Pancreas (tissue), 10 donors: ENCODE results near the gene BTF3L4. TPM values are rescaled to one million over a fixed set of nuclear protein-coding genes. Genes with fewer than 3 reads are reported as not detected.

Source experiments
- ATAC-seq, 4 donors: fragments of 200-7000 bp; cut with Tn5 transposase; one replicate each; pipeline versions ENCODE4 v1.8.0 to v1.9.1; 2020; ENCODE audit warnings: mild to moderate bottlenecking in 4 of 4, moderate library complexity in 4 of 4
- DNase-seq, 6 donors: peaks; one replicate each; pipeline ENCODE4 v3.0.0-alpha.2; 2020
- FAIRE-seq: peaks from 2 replicates; lab custom pipeline; 2012; peaks lifted over from hg19 to GRCh38; lab: Jason Lieb, UNC
- H3K27ac ChIP-seq, 4 donors: fragments of 200-600 bp; sonication (generic); 1 replicate in 3 of 4; 2 replicates in 1 of 4; pipeline versions ENCODE4 v1.5.0 to v1.8.0; 2020
- H3K27me3 ChIP-seq, 4 donors: fragments of 200-600 bp; one replicate each; pipeline ENCODE4 v1.8.0; 2021
- H3K36me3 ChIP-seq, 3 donors: fragments of 200-600 bp; sonication (generic) in 1 of 3; one replicate each; pipeline versions ENCODE4 v1.5.0 to v1.8.0; 2020 to 2021
- H3K4me1 ChIP-seq, 3 donors: fragments of 200-600 bp; one replicate each; pipeline ENCODE4 v1.8.0; 2021
- H3K4me3 ChIP-seq, 4 donors: fragments of 200-600 bp; sonication (generic) in 2 of 4; one replicate each; pipeline versions ENCODE4 v1.5.0 to v1.8.0; 2020 to 2021
- H3K9me3 ChIP-seq, 4 donors: fragments of 200-600 bp; one replicate each; pipeline ENCODE4 v1.8.0; 2021
- CTCF ChIP-seq, 4 donors: fragments of 200-600 bp; sonication (generic) in 3 of 4; IDR thresholded peaks; one replicate each; pipeline versions ENCODE4 v1.5.0 to v1.8.0; 2021; ENCODE audit warnings: antibody characterized with exemption in 4 of 4
- WGBS, 2 donors: extraction: QIAGEN DNeasy Blood & Tissue Kit; methylation state at CpG; one replicate each; pipeline ENCODE4 v1.1.7; 2013; 5-methylcytosine and 5-hydroxymethylcytosine counted together
- intact Hi-C, 3 donors: fragments of 100-400 bp; cut with DNase I; formaldehyde crosslinking; loops; one replicate each; pipeline versions ENCODE4 v1.11.1 to v1.14.2; 2022
- polyA plus RNA-seq, 2 donors: library from polyadenylated mRNA; stranded (reverse); fragments of 200-250 nt; gene quantifications; one replicate each; pipeline ENCODE4 v1.2.3, GENCODE V29; 2013
- total RNA-seq, 6 donors: library from RNA; stranded (reverse); fragmentation: NEBNext Ultra II Directional in 4 of 6; extraction: Animal tissue kit (Norgen Biotek cat#: 25700) in 4 of 6; gene quantifications; one replicate each; pipeline versions ENCODE4 v1.2.1 to v1.2.4, GENCODE V29; 2021 to 2023
- donor health status: healthy with polysubstance abuse.
- donor health status: DM: no; HTN: no; CAD: no; lungs with moderate emphysema.
- donor health status: DM: no; HTN: no; CAD: no.
- donor health status: control.
- donor health status: control.
- donor health status: Bipolar disorder and iron deficiency.
- donor health status: DM: yes; HTN: yes; CAD: no.
- donor health status: DM: no; HTN: no; CAD: no.
- donor health status: DM: no; HTN: no; CAD: no.
- donor health status: DM: yes; HTN: yes; CAD: no.

BTF3L4 gene
- total RNA-seq (10 to 100 TPM; 15.8 to 29.7 (median 21.2) TPM), polyA plus RNA-seq (10 to 100 TPM; 23.4 to 26.7 TPM)

GRCh38 chr1:52056163-52056936 is at the start of gene BTF3L4:
TSS of gene BTF3L4 (plus strand) at chr1:52056295. CDS start at chr1:52059848, 3,553 bp downstream.
- peak; percentile 91 to 97 (median 94) for DNase-seq
- WGBS, 2 donors: 0% methylated on average over 46 to 54 of the region's 54 CpGs
- no peak for FAIRE-seq
- H3K27ac ChIP-seq: peak within 1 kb of the TSS; percentile 82 to 94 (median 92)
- no peaks in the 10 kb centered on the region for H3K9me3 ChIP-seq
- ATAC-seq: peak; percentile 92 to 97 (median 93)
- intact Hi-C loops: no loop called here
- peaks cover 14 to 40% (median 28%) of the 10 kb centered on the region in 3 donors for H3K4me1 ChIP-seq
- no peaks in the 10 kb centered on the region for H3K27me3 ChIP-seq
- no peak for TF ChIP-seq CTCF (IDR thresholded peaks at IDR 0.05)
- peak within 1 kb of the TSS; percentile 79 to 96 (median 94) for H3K4me3 ChIP-seq
- H3K36me3 ChIP-seq: no peaks in the 10 kb centered on the region

GRCh38 chr1:52007215-52008002 is 48.7 kb upstream of the BTF3L4 start:
- peak; percentile 24 to 55 (median 28) for ATAC-seq
- no peak for TF ChIP-seq CTCF (IDR thresholded peaks at IDR 0.05)
- Histone ChIP-seq H3K4me3 (no peak overlapping the region), H3K27me3 (no peaks in the 10 kb centered on the region), H3K36me3 (no peaks in the 10 kb centered on the region), H3K9me3 (no peaks in the 10 kb centered on the region), H3K27ac (peak overlapping the region in 2 of 4 donors; percentile 1 to 5), H3K4me1 (peaks cover 14 to 26% (median 18%) of the 10 kb centered on the region in 3 donors)
- no peak for DNase-seq
- intact Hi-C loops: no loop called here
- WGBS, 2 donors: 15 to 17% methylated on average over 5 of the region's 5 CpGs
- no peak for FAIRE-seq

GRCh38 chr1:52008071-52008809 is 47.9 kb upstream of the BTF3L4 start:
- no peak overlapping the region for H3K27ac ChIP-seq
- H3K27me3 ChIP-seq: no peaks in the 10 kb centered on the region
- no peak for TF ChIP-seq CTCF (IDR thresholded peaks at IDR 0.05)
- ATAC-seq (no peak), FAIRE-seq (peak; percentile 60), DNase-seq (no peak)
- H3K36me3 ChIP-seq: no peaks in the 10 kb centered on the region
- no peaks in the 10 kb centered on the region for H3K9me3 ChIP-seq
- no peak overlapping the region for H3K4me3 ChIP-seq
- intact Hi-C loops: no loop called here
- 93 to 94% methylated on average over 7 of the region's 7 CpGs for WGBS, 2 donors
- H3K4me1 ChIP-seq: peaks cover 14 to 26% (median 18%) of the 10 kb centered on the region in 3 donors

DNA sequence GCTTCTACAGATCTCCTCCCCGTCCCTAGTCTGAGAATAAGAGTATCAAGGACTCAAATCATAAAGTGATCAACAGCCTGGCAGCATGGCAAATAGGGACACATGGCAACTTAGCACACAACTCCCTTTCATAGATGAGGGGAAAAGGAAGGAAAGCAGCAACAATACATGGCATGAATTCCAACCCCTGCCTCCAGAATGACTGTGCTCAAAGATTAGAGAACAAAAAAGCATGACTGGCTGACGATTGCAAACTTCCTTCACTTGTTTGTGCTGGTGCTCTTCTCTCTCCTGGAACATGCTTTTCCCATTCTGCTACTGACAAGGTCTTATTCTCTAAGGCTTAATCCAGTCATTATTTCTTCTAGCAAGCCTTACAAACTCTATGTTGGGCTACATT is 34.0 kb upstream of the BTF3L4 start:
- Histone ChIP-seq H3K4me1 (peaks cover 0 to under 1% (median 0%) of the 10 kb centered on the region in 3 donors), H3K27me3 (no peaks in the 10 kb centered on the region), H3K4me3 (no peak overlapping the region), H3K27ac (no peak overlapping the region), H3K36me3 (peaks cover 0 to 30% (median 0%) of the 10 kb centered on the region in 3 donors), H3K9me3 (no peaks in the 10 kb centered on the region)
- no peak for TF ChIP-seq CTCF (IDR thresholded peaks at IDR 0.05)
- DNase-seq: no peak
- WGBS, 2 donors: 80 to 87% methylated on average over 2 of the region's 2 CpGs
- no peak for FAIRE-seq
- intact Hi-C loops: no loop called here
- ATAC-seq: no peak
